ENCODE results near the gene SLC25A30. TPM values are rescaled to one million over a fixed set of nuclear protein-coding genes. Genes with fewer than 3 reads are reported as not detected.

The SLC25A30 gene
- total and polyA plus RNA-seq, 9 of the 15 experiments (the other 6 are each of a cell fraction or from before 2014, with no cell fraction given): 1.1 to 11.1 (median 5.6) TPM

DNA sequence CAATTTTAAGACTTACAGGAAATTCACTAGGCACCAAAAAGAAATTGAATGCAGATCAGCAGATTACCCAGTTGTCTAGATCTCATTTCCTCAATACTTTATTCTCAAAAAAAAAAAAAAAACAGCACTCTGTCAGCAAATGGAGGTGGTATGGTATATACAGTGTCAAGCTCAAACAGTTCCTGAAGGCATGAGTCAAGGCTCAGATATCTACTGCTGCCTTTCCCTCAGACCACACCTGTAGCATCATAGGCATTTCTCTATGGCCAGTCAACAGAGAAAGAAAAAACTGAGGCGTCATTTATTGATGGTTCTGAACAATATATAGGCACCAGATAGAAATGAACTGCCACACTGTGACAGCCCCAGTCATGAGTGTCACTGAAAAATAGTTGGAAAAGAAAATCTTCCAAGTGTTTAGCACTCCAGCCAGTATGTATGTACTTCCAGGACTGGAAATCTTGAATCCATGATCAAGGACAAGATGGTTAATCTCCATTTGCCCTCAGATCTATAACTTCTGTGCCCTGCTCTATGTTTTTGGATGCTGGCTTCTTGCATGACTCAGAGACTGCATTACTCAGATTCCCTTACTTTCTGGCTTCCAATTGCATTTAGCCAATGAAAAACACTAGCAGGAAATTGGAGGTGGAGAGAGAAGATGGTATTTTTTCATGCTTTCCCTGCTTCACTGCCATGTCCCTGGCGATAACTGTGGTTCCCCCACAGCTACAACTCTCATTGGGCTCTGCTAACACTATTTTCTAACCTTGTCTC, 38.2 kb upstream of the SLC25A30 start (continued):
- TF ChIP-seq, protein P1, sequence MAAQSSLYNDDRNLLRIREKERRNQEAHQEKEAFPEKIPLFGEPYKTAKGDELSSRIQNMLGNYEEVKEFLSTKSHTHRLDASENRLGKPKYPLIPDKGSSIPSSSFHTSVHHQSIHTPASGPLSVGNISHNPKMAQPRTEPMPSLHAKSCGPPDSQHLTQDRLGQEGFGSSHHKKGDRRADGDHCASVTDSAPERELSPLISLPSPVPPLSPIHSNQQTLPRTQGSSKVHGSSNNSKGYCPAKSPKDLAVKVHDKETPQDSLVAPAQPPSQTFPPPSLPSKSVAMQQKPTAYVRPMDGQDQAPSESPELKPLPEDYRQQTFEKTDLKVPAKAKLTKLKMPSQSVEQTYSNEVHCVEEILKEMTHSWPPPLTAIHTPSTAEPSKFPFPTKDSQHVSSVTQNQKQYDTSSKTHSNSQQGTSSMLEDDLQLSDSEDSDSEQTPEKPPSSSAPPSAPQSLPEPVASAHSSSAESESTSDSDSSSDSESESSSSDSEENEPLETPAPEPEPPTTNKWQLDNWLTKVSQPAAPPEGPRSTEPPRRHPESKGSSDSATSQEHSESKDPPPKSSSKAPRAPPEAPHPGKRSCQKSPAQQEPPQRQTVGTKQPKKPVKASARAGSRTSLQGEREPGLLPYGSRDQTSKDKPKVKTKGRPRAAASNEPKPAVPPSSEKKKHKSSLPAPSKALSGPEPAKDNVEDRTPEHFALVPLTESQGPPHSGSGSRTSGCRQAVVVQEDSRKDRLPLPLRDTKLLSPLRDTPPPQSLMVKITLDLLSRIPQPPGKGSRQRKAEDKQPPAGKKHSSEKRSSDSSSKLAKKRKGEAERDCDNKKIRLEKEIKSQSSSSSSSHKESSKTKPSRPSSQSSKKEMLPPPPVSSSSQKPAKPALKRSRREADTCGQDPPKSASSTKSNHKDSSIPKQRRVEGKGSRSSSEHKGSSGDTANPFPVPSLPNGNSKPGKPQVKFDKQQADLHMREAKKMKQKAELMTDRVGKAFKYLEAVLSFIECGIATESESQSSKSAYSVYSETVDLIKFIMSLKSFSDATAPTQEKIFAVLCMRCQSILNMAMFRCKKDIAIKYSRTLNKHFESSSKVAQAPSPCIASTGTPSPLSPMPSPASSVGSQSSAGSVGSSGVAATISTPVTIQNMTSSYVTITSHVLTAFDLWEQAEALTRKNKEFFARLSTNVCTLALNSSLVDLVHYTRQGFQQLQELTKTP (IDR thresholded peaks at IDR 0.05; ENCODE audit: low read depth in 1 of 2, partially characterized antibody in 2 of 2): no peak
- TF ChIP-seq, protein P2, sequence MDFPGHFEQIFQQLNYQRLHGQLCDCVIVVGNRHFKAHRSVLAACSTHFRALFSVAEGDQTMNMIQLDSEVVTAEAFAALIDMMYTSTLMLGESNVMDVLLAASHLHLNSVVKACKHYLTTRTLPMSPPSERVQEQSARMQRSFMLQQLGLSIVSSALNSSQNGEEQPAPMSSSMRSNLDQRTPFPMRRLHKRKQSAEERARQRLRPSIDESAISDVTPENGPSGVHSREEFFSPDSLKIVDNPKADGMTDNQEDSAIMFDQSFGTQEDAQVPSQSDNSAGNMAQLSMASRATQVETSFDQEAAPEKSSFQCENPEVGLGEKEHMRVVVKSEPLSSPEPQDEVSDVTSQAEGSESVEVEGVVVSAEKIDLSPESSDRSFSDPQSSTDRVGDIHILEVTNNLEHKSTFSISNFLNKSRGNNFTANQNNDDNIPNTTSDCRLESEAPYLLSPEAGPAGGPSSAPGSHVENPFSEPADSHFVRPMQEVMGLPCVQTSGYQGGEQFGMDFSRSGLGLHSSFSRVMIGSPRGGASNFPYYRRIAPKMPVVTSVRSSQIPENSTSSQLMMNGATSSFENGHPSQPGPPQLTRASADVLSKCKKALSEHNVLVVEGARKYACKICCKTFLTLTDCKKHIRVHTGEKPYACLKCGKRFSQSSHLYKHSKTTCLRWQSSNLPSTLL (IDR thresholded peaks at IDR 0.05): no peak
- TF ChIP-seq HSF4 (CRISPR knock-in tag; IDR thresholded peaks at IDR 0.05; ENCODE audit: borderline replicate concordance) (no peak), HMGN3 (IDR thresholded peaks at IDR 0.05; ENCODE audit: borderline replicate concordance, extremely low read depth, insufficient read length, low read depth, low read length) (no peak), TSC22D4 (tag; IDR thresholded peaks at IDR 0.05) (no peak), ZKSCAN1 (IDR thresholded peaks at IDR 0.05; ENCODE audit: low read depth, low read length) (no peak), TBP (optimal IDR thresholded peaks at IDR 0.05; ENCODE audit: low read depth, low read length) (no peak)
- TF ChIP-seq, protein P3, sequence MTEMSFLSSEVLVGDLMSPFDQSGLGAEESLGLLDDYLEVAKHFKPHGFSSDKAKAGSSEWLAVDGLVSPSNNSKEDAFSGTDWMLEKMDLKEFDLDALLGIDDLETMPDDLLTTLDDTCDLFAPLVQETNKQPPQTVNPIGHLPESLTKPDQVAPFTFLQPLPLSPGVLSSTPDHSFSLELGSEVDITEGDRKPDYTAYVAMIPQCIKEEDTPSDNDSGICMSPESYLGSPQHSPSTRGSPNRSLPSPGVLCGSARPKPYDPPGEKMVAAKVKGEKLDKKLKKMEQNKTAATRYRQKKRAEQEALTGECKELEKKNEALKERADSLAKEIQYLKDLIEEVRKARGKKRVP (CRISPR knock-in tag; IDR thresholded peaks at IDR 0.05): no peak

All from K562 (cell line).